NCI-H526 treated with DMSO at 0.1 percent for 48 hours (cell line): Measurements from ENCODE around the gene HPS5.
"Not testable (repeated sequence)": the region's sequence is repeated elsewhere in the genome, so short reads cannot be mapped to it uniquely, and the experiment has no call there.

Experiments
- DNase-seq: peaks from one replicate; lab custom pipeline; 2025; lab: John Stamatoyannopoulos, UW

HPS5 gene

DNA sequence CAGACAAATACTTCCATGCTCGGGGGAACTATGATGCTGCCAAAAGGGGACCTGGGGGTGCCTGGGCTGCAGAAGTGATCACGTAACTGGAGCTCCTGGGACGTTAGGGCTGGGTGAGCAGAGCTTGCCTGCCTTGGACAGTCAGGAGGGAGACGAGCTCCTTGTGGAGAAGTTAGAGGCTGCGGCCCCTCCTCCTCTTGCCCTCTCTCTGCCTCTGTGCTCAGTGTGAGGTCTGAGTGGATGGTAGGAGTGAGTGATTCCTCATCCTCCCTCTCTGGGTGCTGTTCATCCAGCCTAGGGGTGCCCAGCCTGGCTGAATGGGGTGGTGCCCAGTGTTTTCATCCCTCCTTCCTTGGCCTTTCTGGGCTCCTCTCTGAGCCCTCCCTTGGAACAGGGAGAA lies 52.7 kb downstream of the HPS5 start:
- not testable (repeated sequence) for DNase-seq

DNA sequence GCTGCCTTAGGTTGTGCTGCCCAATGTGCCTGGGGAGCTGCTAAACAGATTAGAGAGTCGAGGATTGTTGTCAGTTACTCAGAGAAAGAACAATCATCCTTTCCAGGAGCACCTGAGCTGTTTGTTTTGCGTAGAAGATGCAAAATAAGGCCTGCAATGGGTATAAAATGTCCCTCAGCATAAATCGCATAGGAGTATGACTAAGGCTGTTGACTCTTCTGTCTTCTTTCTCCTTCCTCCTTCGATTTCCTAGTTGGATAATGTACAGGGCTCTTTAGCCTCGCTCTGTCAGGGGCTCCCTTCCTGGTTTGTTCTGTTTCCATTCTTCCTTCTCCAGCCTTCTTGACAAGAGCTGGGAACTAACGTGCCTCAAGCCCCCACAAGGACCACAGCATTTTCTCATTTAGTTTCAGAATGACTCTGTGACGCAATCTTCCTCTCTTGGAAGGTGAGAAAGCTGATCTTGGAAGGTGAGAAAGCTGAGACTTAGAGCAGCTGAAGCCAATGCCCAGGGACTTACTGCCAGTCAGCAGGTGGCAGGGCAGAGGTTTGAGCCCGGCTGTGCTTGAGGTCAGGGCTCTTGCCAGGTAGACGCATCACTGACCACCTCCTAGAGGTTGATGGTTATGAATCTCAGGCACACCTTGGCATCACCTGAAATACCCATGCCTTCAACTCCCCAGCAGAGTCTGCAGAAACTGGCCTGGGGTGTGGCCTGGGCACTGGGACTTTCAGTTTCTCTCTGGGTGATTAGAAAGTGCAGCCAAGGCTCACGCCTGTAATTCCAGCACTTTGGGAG lies 54.4 kb downstream of the HPS5 start:
- DNase-seq: not testable (repeated sequence)

DNA sequence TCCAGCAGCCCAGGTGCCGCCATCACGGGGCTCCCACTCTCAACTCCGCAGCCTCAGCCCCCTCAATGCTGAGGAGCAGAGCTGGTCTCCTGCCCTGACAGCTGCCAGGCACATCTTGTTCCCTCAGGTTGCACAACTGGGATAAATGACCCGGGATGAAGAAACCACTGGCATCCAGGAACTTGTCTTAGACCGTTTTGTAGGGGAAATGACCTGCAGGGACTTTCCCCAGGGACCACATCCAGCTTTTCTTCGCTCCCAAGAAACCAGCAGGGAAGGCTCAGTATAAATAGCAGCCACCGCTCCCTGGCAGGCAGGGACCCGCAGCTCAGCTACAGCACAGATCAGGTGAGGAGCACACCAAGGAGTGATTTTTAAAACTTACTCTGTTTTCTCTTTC lies 56.0 kb downstream of the HPS5 start, which contains the start of gene SAA1:
Gene SAA1, plus strand, starts transcription at position 316 of the 400 bp plus-strand sequence. CDS start 624 bp downstream, outside the sequence.
- no peak for DNase-seq

DNA sequence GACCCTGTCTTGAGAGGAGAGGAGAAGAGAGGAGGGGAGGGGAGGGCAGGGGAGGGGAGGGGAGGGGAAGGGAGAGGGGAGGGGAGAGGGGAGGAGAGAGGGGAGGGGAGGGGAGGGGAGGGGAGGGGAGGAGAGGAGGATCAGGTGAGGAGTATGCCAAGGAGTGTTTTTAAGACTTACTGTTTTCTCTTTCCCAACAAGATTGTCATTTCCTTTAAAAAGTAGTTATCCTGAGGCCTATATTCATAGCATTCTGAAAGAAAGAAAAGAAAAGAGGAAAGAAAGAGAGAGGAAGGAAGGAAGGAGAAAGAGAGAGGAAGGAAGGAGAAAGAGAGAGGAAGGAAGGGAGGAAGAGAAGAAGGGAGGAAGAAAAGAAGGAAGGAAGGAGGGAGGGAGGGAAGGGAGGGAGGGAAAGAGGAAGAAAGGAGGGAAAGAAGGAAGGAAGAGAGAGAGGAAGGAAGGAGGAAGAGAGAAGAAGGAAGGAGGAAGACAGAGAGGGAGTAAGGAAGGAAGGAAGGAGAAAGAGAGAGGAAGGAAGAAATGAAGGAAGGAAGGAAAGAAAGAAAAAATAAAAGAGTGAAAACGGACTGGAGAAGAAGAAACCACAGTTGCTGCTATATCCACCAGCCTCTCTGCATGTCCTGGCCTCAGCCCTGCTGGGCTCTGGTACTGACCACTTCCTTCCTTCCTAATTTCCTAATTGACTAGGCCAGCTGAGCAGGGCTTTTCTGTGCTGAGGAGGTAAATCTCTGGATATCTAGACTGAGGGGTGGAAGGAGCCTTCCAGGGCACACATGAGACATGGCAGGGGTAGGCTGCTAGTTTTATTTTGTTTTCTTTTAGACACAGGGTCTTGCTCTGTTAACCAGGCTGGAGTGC lies 57.0 kb downstream of the HPS5 start:
- no peak for DNase-seq

DNA sequence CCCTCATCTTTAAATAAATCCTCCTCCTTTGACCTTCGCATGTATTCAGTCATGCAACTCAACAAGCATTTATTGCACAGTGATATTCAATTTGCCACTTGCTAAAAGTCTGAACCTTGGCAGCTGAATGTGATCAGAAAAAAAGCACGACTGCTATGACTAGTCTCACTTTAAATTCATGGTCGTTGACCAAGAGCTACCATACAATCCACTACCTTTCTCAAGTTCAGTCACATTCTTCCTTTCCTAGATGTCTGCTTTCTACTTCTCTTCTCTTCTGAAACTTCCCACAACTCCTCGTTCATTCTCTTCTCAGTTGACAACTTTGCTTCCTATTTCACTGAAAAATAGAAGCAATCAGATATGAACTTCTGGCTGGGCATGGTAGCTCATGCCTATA lies 57.9 kb downstream of the HPS5 start:
- no peak for DNase-seq

DNA sequence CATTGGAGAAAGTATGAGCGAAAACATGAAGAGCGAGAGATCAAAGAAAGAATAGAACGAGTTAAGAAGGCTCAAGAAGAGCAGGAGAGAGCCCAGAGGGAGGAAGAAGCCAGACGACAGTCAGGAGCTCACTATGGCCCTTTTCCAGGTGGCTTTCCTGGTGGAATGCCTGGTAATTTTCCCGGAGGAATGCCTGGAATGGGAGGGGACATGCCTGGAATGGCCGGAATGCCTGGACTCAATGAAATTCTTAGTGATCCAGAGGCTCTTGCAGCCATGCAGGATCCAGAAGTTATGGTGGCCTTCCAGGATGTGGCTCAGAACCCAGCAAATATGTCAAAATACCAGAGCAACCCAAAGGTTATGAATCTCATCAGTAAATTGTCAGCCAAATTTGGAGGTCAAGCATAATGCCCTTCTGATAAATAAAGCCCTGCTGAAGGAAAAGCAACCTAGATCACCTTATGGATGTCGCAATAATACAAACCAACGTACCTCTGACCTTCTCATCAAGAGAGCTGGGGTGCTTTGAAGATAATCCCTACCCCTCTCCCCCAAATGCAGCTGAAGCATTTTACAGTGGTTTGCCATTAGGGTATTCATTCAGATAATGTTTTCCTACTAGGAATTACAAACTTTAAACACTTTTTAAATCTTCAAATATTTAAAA lies 59.1 kb downstream of the HPS5 start:
- DNase-seq: not testable (repeated sequence)

DNA sequence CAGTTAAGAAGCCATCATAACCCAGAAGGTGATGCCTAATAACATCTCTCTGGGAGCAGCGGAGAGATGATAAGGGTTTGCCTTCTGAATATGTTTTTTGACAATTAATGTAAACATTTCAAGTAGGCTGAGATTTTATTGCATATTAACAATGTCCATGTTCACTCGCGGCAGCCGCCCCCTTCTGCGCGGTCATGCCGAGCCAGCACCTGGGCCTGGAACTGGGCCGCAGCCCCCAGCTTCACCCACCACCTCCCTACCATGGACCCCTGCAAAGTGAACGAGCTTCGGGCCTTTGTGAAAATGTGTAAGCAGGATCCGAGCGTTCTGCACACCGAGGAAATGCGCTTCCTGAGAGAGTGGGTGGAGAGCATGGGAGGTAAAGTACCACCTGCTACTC lies 60.2 kb downstream of the HPS5 start:
- no peak for DNase-seq

DNA sequence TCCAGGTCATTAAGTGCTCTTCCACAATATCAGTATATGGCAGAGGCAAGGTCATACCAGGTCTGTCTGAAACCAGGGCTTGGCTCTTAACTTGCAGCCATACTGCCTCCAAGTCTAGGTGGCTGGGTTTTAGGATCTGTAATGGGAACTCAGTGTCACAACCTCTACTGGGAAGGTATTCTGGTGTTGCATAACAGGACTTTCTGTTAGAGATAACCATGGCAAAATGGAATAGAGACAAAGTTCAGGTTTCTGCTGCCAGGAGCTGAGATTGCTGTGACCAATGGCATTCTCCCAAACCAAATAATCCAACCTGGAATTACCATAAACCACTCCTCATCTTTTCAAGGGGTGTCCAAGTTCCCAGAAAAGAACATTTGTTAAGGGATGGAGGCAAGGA lies 62.7 kb downstream of the HPS5 start:
- no peak for DNase-seq

DNA sequence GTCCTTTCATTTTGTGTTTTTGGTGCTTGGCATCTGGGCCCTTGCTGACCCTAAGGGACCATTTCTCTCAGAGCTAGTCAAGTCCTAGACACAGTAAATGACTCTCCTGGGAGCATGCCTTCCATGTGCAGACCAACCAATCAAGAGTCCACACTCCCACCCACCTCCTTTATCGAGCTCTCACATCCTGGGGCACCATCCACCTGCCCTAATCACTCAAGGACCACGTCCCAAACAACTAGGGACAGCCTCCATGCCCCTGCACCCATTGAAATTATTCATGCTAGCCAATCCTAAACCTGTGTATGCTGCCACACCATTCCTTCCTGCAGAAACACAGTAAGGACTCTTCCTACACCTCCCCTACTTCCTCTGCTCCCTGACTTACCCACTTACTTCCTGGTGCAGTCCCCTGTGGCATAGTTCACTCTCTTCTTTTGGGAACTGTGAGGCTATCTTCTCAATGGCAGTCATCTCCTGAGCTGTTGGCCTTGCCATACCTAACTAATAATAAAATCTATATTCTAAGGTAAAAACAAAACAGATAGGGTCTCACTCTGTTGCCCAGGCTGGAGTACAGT lies 67.1 kb downstream of the HPS5 start:
- DNase-seq: no peak

DNA sequence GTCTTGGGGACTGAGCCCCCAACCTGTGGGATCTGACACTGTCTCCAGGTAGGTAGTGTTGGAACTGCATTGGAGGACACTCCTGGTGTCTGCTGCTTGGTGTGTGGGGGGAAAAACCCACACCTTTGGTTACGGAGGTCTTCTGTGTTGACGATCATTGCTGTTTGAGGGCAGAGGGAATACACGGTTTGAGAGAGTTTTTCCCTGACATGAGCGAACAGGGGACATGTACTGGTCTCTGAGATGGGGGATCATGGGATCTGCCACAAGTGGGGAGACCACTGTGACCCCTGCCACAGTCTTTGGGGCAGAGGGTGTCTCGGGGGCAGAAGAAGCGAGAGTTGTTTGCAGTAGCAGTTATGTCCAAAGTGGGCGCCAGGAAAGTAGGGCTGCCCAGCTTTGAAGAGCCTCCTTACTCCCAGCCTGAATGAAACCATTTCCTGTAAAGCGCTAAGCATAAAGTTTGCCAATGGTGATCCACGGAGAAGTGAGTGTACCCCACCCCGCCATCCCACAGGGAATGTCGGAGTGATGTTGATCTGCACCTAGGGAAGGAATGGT lies 68.1 kb downstream of the HPS5 start:
- DNase-seq: no peak

DNA sequence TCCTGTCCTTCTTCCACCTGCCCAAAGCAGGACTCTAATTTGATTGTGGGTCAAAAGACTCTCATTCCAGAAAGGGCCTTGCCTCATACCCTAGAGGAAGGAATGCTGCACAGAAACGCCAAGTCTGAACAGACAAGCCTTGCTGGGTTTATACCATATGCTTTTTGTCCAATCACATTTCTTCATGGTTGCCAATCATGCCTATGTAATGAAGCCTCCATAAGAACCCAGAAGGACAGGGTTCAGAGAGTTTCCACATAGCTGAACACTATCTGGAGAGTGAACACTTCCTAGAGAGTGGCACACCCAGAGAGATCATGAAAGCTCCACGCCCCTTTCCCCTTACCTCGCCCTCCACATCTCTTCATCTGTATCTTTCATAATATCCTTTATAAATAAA lies 68.7 kb downstream of the HPS5 start:
- no peak for DNase-seq

DNA sequence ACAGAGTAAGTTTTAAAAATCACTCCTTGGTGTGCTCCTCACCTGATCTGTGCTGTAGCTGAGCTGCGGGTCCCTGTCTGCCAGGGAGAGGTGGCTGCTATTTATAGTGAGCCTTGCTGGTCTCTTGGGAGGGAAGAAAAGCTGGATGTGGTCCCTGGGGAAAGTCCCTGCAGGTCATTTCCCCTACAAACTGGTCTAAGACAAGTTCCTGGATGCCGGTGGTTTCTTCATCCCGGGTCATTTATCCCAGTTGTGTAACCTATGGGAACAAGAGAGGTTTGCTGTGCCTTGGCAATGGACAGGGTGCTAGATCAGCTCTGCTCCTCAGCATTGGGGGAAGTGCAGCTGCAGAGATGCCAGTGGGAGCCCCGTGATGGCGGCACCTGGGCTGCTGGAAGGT lies 73.4 kb downstream of the HPS5 start, which contains the start of gene SAA2:
Gene SAA2, minus strand, starts transcription at position 108 of the 400 bp plus-strand sequence. CDS start 657 bp downstream, outside the sequence.
- no peak for DNase-seq

DNA sequence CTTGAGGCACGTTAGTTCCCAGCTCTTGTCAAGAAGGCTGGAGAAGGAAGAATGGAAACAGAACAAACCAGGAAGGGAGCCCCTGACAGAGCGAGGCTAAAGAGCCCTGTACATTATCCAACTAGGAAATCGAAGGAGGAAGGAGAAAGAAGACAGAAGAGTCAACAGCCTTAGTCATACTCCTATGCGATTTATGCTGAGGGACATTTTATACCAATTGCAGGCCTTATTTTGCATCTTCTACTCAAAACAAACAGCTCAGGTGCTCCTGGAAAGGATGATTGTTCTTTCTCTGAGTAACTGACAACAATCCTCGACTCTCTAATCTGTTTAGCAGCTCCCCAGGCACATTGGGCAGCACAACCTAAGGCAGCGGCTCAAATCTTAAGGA lies 74.8 kb downstream of the HPS5 start:
- not testable (repeated sequence) for DNase-seq

DNA sequence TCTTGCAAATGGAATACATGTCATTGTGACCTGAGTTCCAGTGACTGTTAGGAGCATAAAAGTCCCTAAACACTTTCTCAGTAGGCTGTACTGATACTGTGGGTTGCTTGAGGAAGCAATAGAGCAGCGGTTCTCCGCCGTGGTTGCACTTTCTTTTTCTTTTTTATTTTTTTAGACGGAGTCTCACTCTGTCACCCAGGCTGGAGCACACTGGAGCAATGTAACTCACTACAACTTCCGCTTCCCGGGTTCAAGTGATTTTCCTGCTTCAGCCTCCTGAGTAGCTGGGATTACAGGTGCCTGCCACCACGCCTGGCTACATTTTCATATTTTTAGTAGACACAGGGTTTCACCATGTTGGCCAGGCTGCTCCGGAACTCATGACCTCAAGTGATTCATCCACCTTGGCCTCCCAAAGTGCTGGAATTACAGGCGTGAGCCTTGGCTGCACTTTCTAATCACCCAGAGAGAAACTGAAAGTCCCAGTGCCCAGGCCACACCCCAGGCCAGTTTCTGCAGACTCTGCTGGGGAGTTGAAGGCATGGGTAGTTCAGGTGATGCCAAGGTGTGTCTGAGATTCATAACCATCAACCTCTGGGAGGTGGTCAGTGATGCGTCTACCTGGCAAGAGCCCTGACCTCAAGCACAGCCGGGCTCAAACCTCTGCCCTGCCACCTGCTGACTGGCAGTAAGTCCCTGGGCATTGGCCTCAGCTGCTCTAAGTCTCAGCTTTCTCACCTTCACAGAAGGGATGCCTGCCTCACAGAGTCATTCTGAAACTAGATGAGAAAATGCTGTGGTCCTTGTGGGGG lies 75.4 kb downstream of the HPS5 start:
- DNase-seq: not testable (repeated sequence)

DNA sequence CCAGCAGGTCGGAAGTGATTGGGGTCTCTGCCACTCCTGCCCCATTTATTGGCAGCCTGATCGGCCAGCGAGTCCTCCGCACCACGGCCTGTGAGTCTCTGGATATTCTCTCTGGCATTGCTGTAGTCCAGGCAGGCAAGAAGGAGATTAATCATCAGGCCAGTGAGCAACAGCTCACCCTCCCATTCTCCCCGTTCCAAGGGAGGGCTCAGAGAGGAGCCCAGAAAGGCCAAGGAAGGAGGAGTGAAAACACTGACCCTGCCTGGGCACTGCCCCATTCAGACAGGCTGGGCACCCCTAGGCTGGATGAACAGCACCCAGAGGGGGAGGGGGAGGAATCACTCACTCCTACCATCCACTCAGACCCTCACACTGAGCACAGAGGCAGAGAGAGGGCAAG lies 76.5 kb downstream of the HPS5 start:
- DNase-seq: no peak

DNA sequence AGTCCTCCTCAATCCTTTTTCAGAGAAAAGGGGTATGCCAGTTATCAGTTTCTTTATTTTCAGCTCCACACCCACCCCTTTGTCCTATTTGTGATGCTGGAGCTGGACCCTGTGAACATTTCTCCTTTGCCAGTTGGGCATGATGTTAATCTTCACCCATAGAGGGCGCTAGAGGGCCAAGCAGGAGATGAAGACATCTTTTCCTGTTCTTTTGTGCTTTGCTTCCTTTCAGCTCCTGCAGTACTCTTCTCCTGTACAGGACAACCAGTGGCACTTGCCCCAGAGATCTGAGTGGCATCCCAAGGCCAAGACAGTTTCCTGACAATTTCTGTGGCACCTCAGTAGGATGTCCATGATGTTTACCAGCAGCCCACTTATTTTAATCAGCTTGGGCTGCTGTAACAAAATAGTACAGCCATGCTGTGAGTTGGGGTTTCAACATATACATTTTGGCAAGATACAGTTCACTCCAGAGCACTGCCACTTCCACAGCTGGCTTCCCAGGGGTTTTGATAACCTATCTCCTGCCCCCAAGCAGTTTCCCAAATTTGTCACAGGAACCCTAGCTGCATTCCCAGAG lies 78.1 kb downstream of the HPS5 start:
- peak; percentile 35 for DNase-seq

DNA sequence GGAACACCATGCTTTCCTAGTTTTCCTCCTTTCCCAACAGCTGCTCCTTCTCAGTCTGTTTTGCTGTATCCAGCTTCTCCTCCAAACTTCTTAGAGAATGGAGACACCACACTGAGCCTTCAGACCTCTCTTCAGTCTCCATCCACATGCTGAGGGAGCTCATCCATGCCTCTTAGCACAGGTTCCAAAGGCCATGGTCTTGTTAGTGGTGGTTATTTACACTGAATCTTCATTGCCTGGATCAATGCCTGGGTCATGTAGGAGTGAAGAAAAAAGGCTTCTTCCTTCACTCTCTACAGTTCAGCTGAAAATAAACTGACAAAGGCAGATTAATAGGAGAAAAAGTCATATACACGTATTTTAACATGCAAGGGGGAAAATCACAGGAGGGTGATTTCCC lies 82.3 kb downstream of the HPS5 start:
- DNase-seq: no peak

DNA sequence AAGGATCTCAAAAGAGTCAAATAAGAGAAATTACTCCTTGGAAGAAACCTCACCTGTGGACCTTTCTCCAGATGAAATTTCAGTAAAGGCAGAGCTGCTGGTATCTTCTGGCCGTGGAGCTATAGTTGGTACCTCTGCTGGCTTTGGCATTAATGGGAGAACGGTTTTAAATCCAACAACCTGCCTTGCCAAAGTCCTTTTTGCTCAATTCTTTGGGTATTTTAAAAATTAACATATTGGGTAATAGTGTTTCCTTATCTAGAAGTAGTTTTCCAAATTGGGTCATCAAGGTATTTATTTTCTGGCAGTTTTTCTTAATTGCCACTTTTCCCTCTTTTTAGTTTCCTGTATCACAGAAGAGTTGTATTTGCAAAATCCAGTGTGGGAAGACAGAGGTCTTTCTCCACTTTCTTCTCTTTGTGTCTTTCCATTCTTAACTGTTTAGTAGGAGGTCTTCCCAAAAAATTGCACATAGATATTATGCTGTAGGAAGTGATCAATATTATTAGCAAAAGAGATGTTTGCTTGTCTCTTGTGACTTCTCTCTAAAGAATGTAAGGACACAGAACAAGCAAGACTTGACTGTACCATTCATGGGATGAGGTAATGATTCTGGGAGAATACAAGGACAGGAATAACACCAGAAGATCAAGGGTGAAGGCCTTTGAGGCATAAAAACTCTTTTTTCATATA lies 85.1 kb downstream of the HPS5 start, which contains the start of gene SAA4:
Gene SAA4, minus strand, starts transcription at position 139 of the 693 bp plus-strand sequence. CDS start 876 bp downstream, outside the sequence.
- no peak for DNase-seq
